GM23248 (cell line): Measurements from ENCODE around the gene SH3BP1. TPM values are rescaled to one million over a fixed set of nuclear protein-coding genes. Genes with fewer than 3 reads are reported as not detected.

Source experiments
- DNase-seq: peaks from one replicate; pipeline ENCODE4 v3.0.0-alpha.2; 2015
- H2AFZ ChIP-seq: fragments of 200-600 bp; sonication (generic); 2 replicates; pipeline ENCODE4 v1.6.1; 2016; ENCODE audit warnings: antibody characterized with exemption
- H3F3A ChIP-seq: fragments of 200-600 bp; sonication (generic); 2 replicates; pipeline ENCODE4 v1.6.1; 2016; ENCODE audit warnings: mild to moderate bottlenecking, antibody characterized with exemption, mixed run types; ENCODE audit not compliant: insufficient read depth
- H3K27ac ChIP-seq: fragments of 200-600 bp; sonication (generic); 2 replicates; pipeline ENCODE4 v1.5.1; 2016; ENCODE audit warnings: mild to moderate bottlenecking
- H3K27me3 ChIP-seq: fragments of 200-600 bp; sonication (generic); replicated peaks from 2 replicates; pipeline ENCODE4 v1.6.1; 2016; ENCODE audit warnings: mild to moderate bottlenecking; ENCODE audit not compliant: insufficient read depth
- H3K36me3 ChIP-seq: fragments of 200-600 bp; sonication (generic); 2 replicates; pipeline ENCODE4 v1.6.1; 2016; ENCODE audit warnings: low read depth, mild to moderate bottlenecking
- H3K4me1 ChIP-seq: fragments of 200-600 bp; sonication (generic); 2 replicates; pipeline ENCODE4 v1.6.1; 2016; ENCODE audit warnings: mild to moderate bottlenecking; ENCODE audit not compliant: insufficient read depth
- H3K4me2 ChIP-seq: fragments of 200-600 bp; sonication (generic); one replicate; pipeline ENCODE4 v1.6.1; 2016; ENCODE audit warnings: mild to moderate bottlenecking; ENCODE audit not compliant: unreplicated experiment
- H3K4me3 ChIP-seq: fragments of 200-600 bp; sonication (generic); 2 replicates; pipeline ENCODE4 v1.5.1; 2016; ENCODE audit warnings: mild to moderate bottlenecking
- H3K79me2 ChIP-seq: fragments of 200-600 bp; sonication (generic); 2 replicates; pipeline ENCODE4 v1.6.1; 2016; ENCODE audit warnings: mild to moderate bottlenecking; ENCODE audit not compliant: insufficient read depth
- H3K9ac ChIP-seq: fragments of 200-600 bp; sonication (generic); 2 replicates; pipeline ENCODE4 v1.6.1; 2016; ENCODE audit warnings: mild to moderate bottlenecking
- H3K9me2 ChIP-seq: fragments of 200-600 bp; sonication (generic); 2 replicates; pipeline ENCODE4 v1.6.1; 2016; ENCODE audit warnings: mixed run types, mild to moderate bottlenecking, moderate library complexity; ENCODE audit not compliant: insufficient read depth
- H3K9me3 ChIP-seq: fragments of 200-600 bp; sonication (generic); one replicate; pipeline ENCODE4 v1.6.1; 2017; ENCODE audit warnings: low read depth
- H4K20me1 ChIP-seq: fragments of 200-600 bp; sonication (generic); 2 replicates; pipeline ENCODE4 v1.6.0; 2016; ENCODE audit not compliant: insufficient read depth
- EZH2 ChIP-seq: fragments of 200-600 bp; sonication (generic); IDR thresholded peaks from 2 replicates; pipeline ENCODE4 v1.6.1; 2018; ENCODE audit warnings: antibody characterized with exemption, mild to moderate bottlenecking; ENCODE audit not compliant: insufficient read depth, poor library complexity, severe bottlenecking
- EZH2phosphoT487 ChIP-seq: fragments of 200-600 bp; sonication (generic); IDR thresholded peaks from 2 replicates; pipeline ENCODE4 v1.6.1; 2018; ENCODE audit warnings: antibody characterized with exemption, moderate library complexity, mild to moderate bottlenecking, low read depth; ENCODE audit not compliant: insufficient read depth
- WGBS, 2 experiments: methylation state at CpG; one replicate each; pipeline ENCODE4 v1.1.6; 2015 to 2017; ENCODE audit warnings: low lambda C conversion rate in 2 of 2, low coverage in 1 of 2; ENCODE audit errors: missing lambda C conversion rate in 2 of 2; 5-methylcytosine and 5-hydroxymethylcytosine counted together
- in situ Hi-C: fragments of 300-500 bp; cut with MboI; formaldehyde crosslinking; loops from 2 replicates; pipeline ENCODE4 v1.15.0; 2020
- polyA plus RNA-seq: library from polyadenylated mRNA; unstranded; fragments of >200 nt; fragmentation: Nextera tagmentation; extraction: Ambion mirVana; gene quantifications from 2 replicates; pipeline ENCODE4 v1.2.1, GENCODE V29; 2016
- total RNA-seq: library from RNA; depleted of rRNA; stranded (reverse); fragments of >200 nt; shearing (Covaris generic); gene quantifications from 2 replicates; pipeline ENCODE4 v1.2.3, GENCODE V29; 2014

SH3BP1 gene
- total and polyA plus RNA-seq, 2 experiments from 2014 or later, result 0.81 to 9.9 TPM

GRCh38 chr22:37672206-37672919, 32.9 kb downstream of the SH3BP1 start:
- Histone ChIP-seq H2AFZ (no peak overlapping the region), H3K79me2 (peaks cover 33% of the 10 kb centered on the region), H3K9ac (no peak overlapping the region), H3K4me1 (peaks cover 13% of the 10 kb centered on the region), H3K27me3 (no peaks in the 10 kb centered on the region), H4K20me1 (no peaks in the 10 kb centered on the region), H3K36me3 (peaks cover 1% of the 10 kb centered on the region; the same call in 1 of the 2 replicates), H3F3A (peaks cover 6% of the 10 kb centered on the region), H3K4me2 (no peak overlapping the region), H3K4me3 (no peak overlapping the region), H3K27ac (no peak overlapping the region), H3K9me2 (no peaks in the 10 kb centered on the region), H3K9me3 (no peaks in the 10 kb centered on the region)
- in situ Hi-C loops, result no loop called here
- 92 to 93% methylated on average over 15 of the region's 15 CpGs for WGBS, 2 experiments
- no peak for TF ChIP-seq EZH2
- DNase-seq, result no peak

DNA sequence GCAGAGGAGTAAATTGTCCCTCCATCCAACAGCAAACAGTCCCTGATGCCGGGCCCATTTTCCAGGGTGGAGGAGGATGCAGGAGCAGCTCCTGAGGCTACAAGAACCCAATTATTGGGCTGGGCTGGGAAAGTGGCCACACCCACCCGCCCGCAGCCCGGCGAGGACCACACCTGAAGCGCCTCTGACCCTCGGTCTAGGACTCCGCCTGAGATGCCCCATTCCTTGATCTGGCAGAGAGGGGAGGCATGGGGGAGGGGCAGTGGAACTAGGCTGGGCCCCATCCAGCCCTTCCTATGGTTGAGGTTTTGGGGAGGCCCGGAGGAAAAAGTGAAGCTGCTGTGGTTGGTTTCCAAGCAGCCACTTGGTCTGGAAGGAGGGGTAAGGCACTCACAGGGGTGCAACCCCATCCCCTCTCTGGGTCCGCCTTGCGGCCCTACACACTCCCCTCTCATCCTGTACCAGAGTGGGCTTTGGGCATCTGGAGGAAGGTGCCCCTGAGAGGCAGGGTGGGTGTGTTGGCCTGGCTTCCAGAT, 33.5 kb downstream of the SH3BP1 start:
- no peak overlapping the region for H2AFZ ChIP-seq
- no peak overlapping the region for H3K4me2 ChIP-seq
- in situ Hi-C loops, result no loop called here
- H3K79me2 ChIP-seq, result peaks cover 33% of the 10 kb centered on the region
- H3K4me3 ChIP-seq, result no peak overlapping the region
- H3K9me2 ChIP-seq, result no peaks in the 10 kb centered on the region
- peaks cover 9% of the 10 kb centered on the region for H3F3A ChIP-seq
- no peaks in the 10 kb centered on the region for H3K27me3 ChIP-seq
- peaks cover 3% of the 10 kb centered on the region; the same call in 1 of the 2 replicates for H4K20me1 ChIP-seq
- H3K9me3 ChIP-seq, result no peaks in the 10 kb centered on the region
- H3K36me3 ChIP-seq, result peaks cover 8% of the 10 kb centered on the region
- no peak for DNase-seq
- TF ChIP-seq EZH2phosphoT487 (no peak), EZH2 (no peak)
- WGBS, 2 experiments, result 73 to 78% methylated on average over 11 of the region's 11 CpGs
- H3K27ac ChIP-seq, result no peak overlapping the region
- no peak overlapping the region for H3K9ac ChIP-seq
- peaks cover 14% of the 10 kb centered on the region for H3K4me1 ChIP-seq

GRCh38 chr22:37674248-37674647, 34.8 kb downstream of the SH3BP1 start:
- DNase-seq, result no peak
- in situ Hi-C loops, result no loop called here
- WGBS, 2 experiments, result 73 to 79% methylated on average over 12 of the region's 12 CpGs

DNA sequence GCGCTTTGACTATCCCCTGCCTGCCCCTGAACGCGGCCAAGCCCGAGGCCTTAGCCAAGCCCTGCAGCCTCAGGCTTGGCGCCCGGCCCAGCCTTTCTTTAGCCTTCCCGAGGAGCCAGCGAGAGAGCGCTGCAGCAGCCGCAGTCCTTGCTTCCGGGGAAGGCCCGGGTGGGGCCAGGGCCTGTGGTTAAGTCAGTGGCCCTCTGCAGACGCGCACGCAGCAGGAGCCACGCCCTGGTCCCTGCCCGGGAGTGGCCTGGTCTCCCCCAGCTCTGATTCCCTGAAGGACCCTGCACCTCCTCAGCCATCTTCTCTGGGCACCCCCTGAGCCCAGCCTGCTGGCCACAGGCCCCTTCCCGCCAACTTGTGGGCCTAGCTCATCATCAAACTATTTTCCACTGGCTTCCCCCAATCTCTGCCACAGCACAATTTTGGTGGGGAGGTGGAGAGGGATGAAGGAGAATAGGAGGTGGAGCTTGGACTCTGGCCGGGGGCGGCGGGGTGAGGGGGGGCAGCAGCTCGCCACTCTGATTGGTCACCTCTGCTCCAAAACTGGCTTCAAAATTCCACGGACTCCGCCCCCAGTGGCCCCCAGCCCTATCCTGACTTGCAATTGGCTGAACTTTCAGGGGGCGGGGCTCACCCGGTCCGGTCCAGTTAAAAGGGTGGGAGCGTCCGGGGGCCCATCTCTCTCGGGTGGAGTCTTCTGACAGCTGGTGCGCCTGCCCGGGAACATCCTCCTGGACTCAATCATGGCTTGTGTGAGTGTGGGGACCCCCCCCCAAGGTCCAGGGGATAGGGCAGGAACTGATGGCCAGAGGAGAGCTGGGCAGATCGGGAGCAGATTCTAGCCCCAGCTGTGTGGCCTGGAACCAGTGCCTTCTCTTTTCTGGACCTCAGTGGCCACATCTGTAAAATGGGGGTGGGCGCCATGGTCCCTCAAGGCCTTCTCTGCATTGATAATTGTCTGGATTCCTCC, 35.8 kb downstream of the SH3BP1 start, which contains the start of gene LGALS1:
LGALS1 (plus strand) TSS at position 686 of the 979 bp plus-strand sequence; CDS start at position 753, 67 bp downstream.
- peaks cover 33% of the 10 kb centered on the region for H3K79me2 ChIP-seq
- peak within 1 kb of the TSS; percentile 100 for H3K4me2 ChIP-seq
- H3K36me3 ChIP-seq, result peaks cover 19% of the 10 kb centered on the region
- H3K9ac ChIP-seq, result peak within 1 kb of the TSS; percentile 85
- H3K4me3 ChIP-seq, result peak within 1 kb of the TSS; percentile 89
- peak within 1 kb of the TSS; percentile 82 for H3K27ac ChIP-seq
- WGBS, 2 experiments, result 0 to 1% methylated on average over 33 to 34 of the region's 34 CpGs
- in situ Hi-C loops, result no loop called here
- TF ChIP-seq EZH2phosphoT487 (no peak), EZH2 (no peak)
- peaks cover 14% of the 10 kb centered on the region for H3K4me1 ChIP-seq
- peaks cover 8% of the 10 kb centered on the region; the same call in 1 of the 2 replicates for H4K20me1 ChIP-seq
- no peaks in the 10 kb centered on the region for H3K9me2 ChIP-seq
- H2AFZ ChIP-seq, result no peak within 1 kb of the TSS
- peak; percentile 99 for DNase-seq
- no peaks in the 10 kb centered on the region for H3K9me3 ChIP-seq
- no peaks in the 10 kb centered on the region for H3K27me3 ChIP-seq
- H3F3A ChIP-seq, result peaks cover 27% of the 10 kb centered on the region

More at GRCh38 chr22:37674248-37674647, 34.8 kb downstream of the SH3BP1 start:
- H3K9me3 ChIP-seq, result no peaks in the 10 kb centered on the region
- H3F3A ChIP-seq, result peaks cover 17% of the 10 kb centered on the region
- H3K4me3 ChIP-seq, result no peak overlapping the region
- H3K79me2 ChIP-seq, result peaks cover 33% of the 10 kb centered on the region
- no peaks in the 10 kb centered on the region for H3K27me3 ChIP-seq
- peak overlapping the region; percentile 85 for H3K9ac ChIP-seq
- H3K4me1 ChIP-seq, result peaks cover 14% of the 10 kb centered on the region
- peak overlapping the region; percentile 67 for H3K4me2 ChIP-seq
- H2AFZ ChIP-seq, result no peak overlapping the region
- H3K27ac ChIP-seq, result peak overlapping the region; percentile 82
- H3K9me2 ChIP-seq, result no peaks in the 10 kb centered on the region
- no peak for TF ChIP-seq EZH2
- no peak for TF ChIP-seq EZH2phosphoT487
- peaks cover 8% of the 10 kb centered on the region; the same call in 1 of the 2 replicates for H4K20me1 ChIP-seq
- peaks cover 14% of the 10 kb centered on the region for H3K36me3 ChIP-seq
